ENCODE results near the gene STARD3NL.
A peak's percentile ranks its signal among the peaks of the same experiment; 100 is the strongest.

The STARD3NL gene

GRCh38 chr7:38142736-38143135, 35.3 kb upstream of the STARD3NL start:
- no peak for TF ChIP-seq CTCF (IDR thresholded peaks at IDR 0.05; ENCODE audit: unreplicated experiment in 3 of 3)
- H3K9me3 Mint-ChIP-seq: no peaks in the 10 kb centered on the region
- no peaks in the 10 kb centered on the region for H3K36me3 Mint-ChIP-seq (ENCODE audit: low read depth)
- H3K27me3 Mint-ChIP-seq (ENCODE audit: low read depth): no peaks in the 10 kb centered on the region
- no peaks in the 10 kb centered on the region for H3K4me1 Mint-ChIP-seq
- H3K27ac Mint-ChIP-seq: no peak overlapping the region
- no peak overlapping the region for H3K4me3 Mint-ChIP-seq

- Mint-ChIP-seq H3K4me3 (no peak overlapping the region), H3K27me3 (ENCODE audit: low read depth) (no peaks in the 10 kb centered on the region), H3K27ac (no peak overlapping the region), H3K36me3 (ENCODE audit: low read depth) (no peaks in the 10 kb centered on the region), H3K4me1 (no peaks in the 10 kb centered on the region), H3K9me3 (peaks cover 5% of the 10 kb centered on the region)
- no peak for TF ChIP-seq CTCF (IDR thresholded peaks at IDR 0.05; ENCODE audit: unreplicated experiment in 3 of 3)
These were observed 31.0 kb upstream of the STARD3NL start for GRCh38 chr7:38147005-38147404.

GRCh38 chr7:38151556-38151955, 26.5 kb upstream of the STARD3NL start:
- no peak for TF ChIP-seq CTCF (IDR thresholded peaks at IDR 0.05; ENCODE audit: unreplicated experiment in 3 of 3)
- H3K36me3 Mint-ChIP-seq (ENCODE audit: low read depth): no peaks in the 10 kb centered on the region
- no peak overlapping the region for H3K4me3 Mint-ChIP-seq
- no peaks in the 10 kb centered on the region for H3K4me1 Mint-ChIP-seq
- H3K27me3 Mint-ChIP-seq (ENCODE audit: low read depth): no peaks in the 10 kb centered on the region
- peaks cover 29% of the 10 kb centered on the region for H3K9me3 Mint-ChIP-seq
- H3K27ac Mint-ChIP-seq: no peak overlapping the region

GRCh38 chr7:38153515-38153914, 24.5 kb upstream of the STARD3NL start:
- Mint-ChIP-seq H3K4me3 (no peak overlapping the region), H3K36me3 (ENCODE audit: low read depth) (no peaks in the 10 kb centered on the region), H3K9me3 (peaks cover 29% of the 10 kb centered on the region), H3K4me1 (no peaks in the 10 kb centered on the region), H3K27me3 (ENCODE audit: low read depth) (no peaks in the 10 kb centered on the region), H3K27ac (peak overlapping the region in 2 of 3 experiments; percentile 41 to 45)
- no peak for TF ChIP-seq CTCF (IDR thresholded peaks at IDR 0.05; ENCODE audit: unreplicated experiment in 3 of 3)

GRCh38 chr7:38154278-38154677, 23.8 kb upstream of the STARD3NL start:
- H3K27me3 Mint-ChIP-seq (ENCODE audit: low read depth): no peaks in the 10 kb centered on the region
- H3K27ac Mint-ChIP-seq: no peak overlapping the region
- TF ChIP-seq CTCF (IDR thresholded peaks at IDR 0.05; ENCODE audit: unreplicated experiment in 3 of 3): no peak
- H3K4me1 Mint-ChIP-seq: no peaks in the 10 kb centered on the region
- H3K4me3 Mint-ChIP-seq: no peak overlapping the region
- peaks cover 32% of the 10 kb centered on the region for H3K9me3 Mint-ChIP-seq
- no peaks in the 10 kb centered on the region for H3K36me3 Mint-ChIP-seq (ENCODE audit: low read depth)

- H3K36me3 Mint-ChIP-seq (ENCODE audit: low read depth): no peaks in the 10 kb centered on the region
- H3K27me3 Mint-ChIP-seq (ENCODE audit: low read depth): no peaks in the 10 kb centered on the region
- no peak overlapping the region for H3K27ac Mint-ChIP-seq
- no peak for TF ChIP-seq CTCF (IDR thresholded peaks at IDR 0.05; ENCODE audit: unreplicated experiment in 3 of 3)
- H3K4me3 Mint-ChIP-seq: no peak overlapping the region
- H3K4me1 Mint-ChIP-seq: no peaks in the 10 kb centered on the region
- peaks cover 20% of the 10 kb centered on the region for H3K9me3 Mint-ChIP-seq
These were observed 18.0 kb upstream of the STARD3NL start for GRCh38 chr7:38160003-38160571.

Data from nephron (organoid).